Upper lobe of left lung (tissue), 6 donors: Measurements from ENCODE around the gene GSKIP. TPM values are rescaled to one million over a fixed set of nuclear protein-coding genes. Genes with fewer than 3 reads are reported as not detected.
"Not testable (repeated sequence)": the region's sequence is repeated elsewhere in the genome, so short reads cannot be mapped to it uniquely, and the experiment has no call there.

Experiments used
- ATAC-seq, 2 donors: fragments of 200-7000 bp; cut with Tn5 transposase; one replicate each; pipeline ENCODE4 v1.9.1; 2022; ENCODE audit warnings: mild to moderate bottlenecking in 2 of 2, moderate library complexity in 2 of 2; ENCODE audit not compliant: low FRiP score in 2 of 2
- DNase-seq, 2 donors: peaks; one replicate each; pipeline ENCODE4 v3.0.0-alpha.2; 2019 to 2020
- H3K27ac ChIP-seq, 4 donors: fragments of 200-600 bp; sonication (generic); one replicate each; pipeline ENCODE4 v1.5.1; 2016 to 2019
- H3K27me3 ChIP-seq, 4 donors: fragments of 200-600 bp; sonication (generic); one replicate each; pipeline ENCODE4 v1.5.1; 2017 to 2019
- H3K36me3 ChIP-seq, 4 donors: fragments of 200-600 bp; sonication (generic); one replicate each; pipeline ENCODE4 v1.5.1; 2016 to 2019
- H3K4me1 ChIP-seq, 4 donors: fragments of 200-600 bp; sonication (generic); one replicate each; pipeline ENCODE4 v1.5.1; 2018 to 2019
- H3K4me3 ChIP-seq, 4 donors: fragments of 200-600 bp; sonication (generic); one replicate each; pipeline ENCODE4 v1.5.1; 2017 to 2019; ENCODE audit warnings: mild to moderate bottlenecking in 2 of 4, moderate library complexity in 1 of 4
- H3K9me3 ChIP-seq, 4 donors: fragments of 200-600 bp; sonication (generic); one replicate each; pipeline ENCODE4 v1.5.1; 2018 to 2019
- EP300 ChIP-seq, 4 donors: sonication (generic); formaldehyde crosslinking; IDR thresholded peaks; one replicate each; pipeline ENCODE4 v1.5.1; 2017; ENCODE audit warnings: antibody characterized with exemption in 4 of 4, control low read depth in 2 of 4
- POLR2A ChIP-seq, 4 donors: fragments of 450-650 bp; IDR thresholded peaks; one replicate each; pipeline ENCODE4 v1.5.1; 2016 to 2017; ENCODE audit warnings: antibody characterized with exemption in 4 of 4, mild to moderate bottlenecking in 2 of 4
- POLR2AphosphoS5 ChIP-seq, 2 donors: sonication (generic); formaldehyde crosslinking; IDR thresholded peaks; one replicate each; pipeline ENCODE4 v1.5.1; 2017; ENCODE audit warnings: antibody characterized with exemption in 2 of 2
- WGBS, 2 donors: methylation state at CpG; one replicate each; pipeline ENCODE4 v1.1.5; 2017 to 2018; 5-methylcytosine and 5-hydroxymethylcytosine counted together
- total RNA-seq, 6 donors: library from RNA; depleted of rRNA in 4 of 6; stranded (reverse); fragments of >200 nt in 4 of 6; gene quantifications; one replicate each; pipeline versions ENCODE4 v1.1.0 to v1.2.1, GENCODE V29; 2016 to 2021
- TF ChIP-seq, protein P1 (sequence below), 6 experiments: fragments of 450-650 bp in 4 of 6; fragments of 200-600 bp in 2 of 6; sonication (generic) in 2 of 6; IDR thresholded peaks; one replicate each; pipeline ENCODE4 v1.5.1; 2016 to 2019; ENCODE audit warnings: antibody characterized with exemption in 6 of 6
- donor health status: DM: no; HTN: no; CAD: no; lungs with moderate emphysema.
- donor health status: DM: no; HTN: yes; CAD: no; lungs with severe emphysema.

Gene GSKIP
- total RNA-seq, 6 donors from 2014 or later: 5.4 to 19.6 (median 14.3) TPM

DNA sequence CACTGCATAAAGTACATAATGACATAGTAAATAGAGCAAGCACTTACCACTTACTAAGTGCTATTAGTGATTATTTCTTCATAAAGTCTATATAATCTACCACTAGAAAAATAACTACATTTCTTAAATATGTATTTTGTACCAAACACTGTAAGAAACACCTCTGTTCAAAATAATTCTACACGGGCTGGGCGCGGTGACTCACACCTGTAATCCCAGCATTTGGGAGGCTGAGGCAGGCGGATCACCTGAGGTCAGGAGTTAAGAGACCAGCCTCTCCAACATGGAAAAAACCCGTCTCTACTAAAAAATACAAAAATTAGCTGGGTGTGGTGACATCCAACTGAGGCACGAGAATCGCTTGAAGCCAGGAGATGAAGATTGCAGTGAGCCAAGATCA lies 39.1 kb upstream of the GSKIP start:
- 64 to 77% methylated on average over 7 of the region's 7 CpGs for WGBS, 2 donors
- Histone ChIP-seq H3K4me3 (no peak overlapping the region), H3K27me3 (no peaks in the 10 kb centered on the region), H3K4me1 (no peaks in the 10 kb centered on the region), H3K9me3 (no peaks in the 10 kb centered on the region), H3K36me3 (peaks cover 3 to 74% (median 17%) of the 10 kb centered on the region in 4 donors), H3K27ac (no peak overlapping the region)
- TF ChIP-seq EP300 (IDR thresholded peaks at IDR 0.05) (no peak), POLR2AphosphoS5 (IDR thresholded peaks at IDR 0.05) (no peak), POLR2A (IDR thresholded peaks at IDR 0.05) (no peak)
- TF ChIP-seq, protein P1, sequence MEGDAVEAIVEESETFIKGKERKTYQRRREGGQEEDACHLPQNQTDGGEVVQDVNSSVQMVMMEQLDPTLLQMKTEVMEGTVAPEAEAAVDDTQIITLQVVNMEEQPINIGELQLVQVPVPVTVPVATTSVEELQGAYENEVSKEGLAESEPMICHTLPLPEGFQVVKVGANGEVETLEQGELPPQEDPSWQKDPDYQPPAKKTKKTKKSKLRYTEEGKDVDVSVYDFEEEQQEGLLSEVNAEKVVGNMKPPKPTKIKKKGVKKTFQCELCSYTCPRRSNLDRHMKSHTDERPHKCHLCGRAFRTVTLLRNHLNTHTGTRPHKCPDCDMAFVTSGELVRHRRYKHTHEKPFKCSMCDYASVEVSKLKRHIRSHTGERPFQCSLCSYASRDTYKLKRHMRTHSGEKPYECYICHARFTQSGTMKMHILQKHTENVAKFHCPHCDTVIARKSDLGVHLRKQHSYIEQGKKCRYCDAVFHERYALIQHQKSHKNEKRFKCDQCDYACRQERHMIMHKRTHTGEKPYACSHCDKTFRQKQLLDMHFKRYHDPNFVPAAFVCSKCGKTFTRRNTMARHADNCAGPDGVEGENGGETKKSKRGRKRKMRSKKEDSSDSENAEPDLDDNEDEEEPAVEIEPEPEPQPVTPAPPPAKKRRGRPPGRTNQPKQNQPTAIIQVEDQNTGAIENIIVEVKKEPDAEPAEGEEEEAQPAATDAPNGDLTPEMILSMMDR (IDR thresholded peaks at IDR 0.05): no peak
- DNase-seq (peak in 1 of 2 donors; percentile 35), ATAC-seq (no peak)

DNA sequence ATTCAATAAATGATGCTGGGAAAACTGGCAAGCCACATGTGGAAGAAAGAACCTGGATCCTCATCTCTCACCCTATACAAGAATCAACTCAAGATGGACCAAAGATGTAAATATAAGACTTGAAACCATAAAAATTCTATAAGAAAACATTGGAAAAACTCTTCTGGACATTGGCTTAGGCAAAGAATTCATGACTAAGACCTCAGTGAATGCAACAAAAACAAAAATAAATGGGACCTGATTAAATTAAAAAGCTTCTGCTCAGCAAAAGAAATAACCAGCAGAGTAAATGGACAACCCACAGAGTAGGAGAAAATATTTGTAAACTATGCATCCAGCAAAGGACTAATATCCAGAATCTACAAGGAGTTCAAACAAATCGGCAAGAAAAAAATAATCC lies 24.8 kb upstream of the GSKIP start:
- no peak for ATAC-seq
- 96% methylated on average over 1 of the region's 1 CpG for WGBS, 2 donors

DNA sequence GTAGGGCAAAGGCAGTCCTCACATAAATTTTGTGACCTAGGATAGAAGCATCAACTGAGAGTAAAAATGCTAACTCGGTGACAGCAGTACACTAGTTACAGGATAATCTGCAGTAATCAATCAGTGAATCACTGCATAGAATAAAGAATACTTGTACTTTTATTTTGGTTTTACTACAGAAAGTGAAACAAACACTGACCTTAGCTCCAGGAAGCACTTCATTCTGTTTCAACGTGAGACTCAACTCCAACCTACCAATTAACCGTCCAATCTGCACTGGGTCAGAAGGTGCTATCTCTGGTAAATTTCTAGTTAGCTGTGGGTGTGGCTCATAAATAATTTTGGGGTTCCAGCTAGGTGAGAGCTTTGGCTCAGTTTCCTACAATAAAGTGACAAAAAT lies 22.0 kb upstream of the GSKIP start:
- WGBS, 2 donors: 81% methylated on average over 3 of the region's 3 CpGs
- peaks cover 0 to 55% (median 9%) of the 10 kb centered on the region in 4 donors for H3K36me3 ChIP-seq
- H3K9me3 ChIP-seq: no peaks in the 10 kb centered on the region
- H3K4me1 ChIP-seq: no peaks in the 10 kb centered on the region
- H3K27me3 ChIP-seq: no peaks in the 10 kb centered on the region
- TF ChIP-seq EP300 (IDR thresholded peaks at IDR 0.05) (no peak), POLR2A (IDR thresholded peaks at IDR 0.05) (no peak), POLR2AphosphoS5 (IDR thresholded peaks at IDR 0.05) (no peak)
- TF ChIP-seq, protein P1 (IDR thresholded peaks at IDR 0.05): no peak
- no peak for ATAC-seq
- no peak for DNase-seq
- H3K4me3 ChIP-seq: no peak overlapping the region
- H3K27ac ChIP-seq: no peak overlapping the region

More for the DNA sequence above, 24.8 kb upstream of the GSKIP start:
- H3K27ac ChIP-seq: no peak overlapping the region
- TF ChIP-seq EP300 (IDR thresholded peaks at IDR 0.05): no peak
- no peak for DNase-seq
- H3K4me3 ChIP-seq: no peak overlapping the region
- H3K4me1 ChIP-seq: no peaks in the 10 kb centered on the region
- H3K27me3 ChIP-seq: no peaks in the 10 kb centered on the region
- peaks cover 0 to 61% (median 9%) of the 10 kb centered on the region in 4 donors for H3K36me3 ChIP-seq
- H3K9me3 ChIP-seq: no peaks in the 10 kb centered on the region

DNA sequence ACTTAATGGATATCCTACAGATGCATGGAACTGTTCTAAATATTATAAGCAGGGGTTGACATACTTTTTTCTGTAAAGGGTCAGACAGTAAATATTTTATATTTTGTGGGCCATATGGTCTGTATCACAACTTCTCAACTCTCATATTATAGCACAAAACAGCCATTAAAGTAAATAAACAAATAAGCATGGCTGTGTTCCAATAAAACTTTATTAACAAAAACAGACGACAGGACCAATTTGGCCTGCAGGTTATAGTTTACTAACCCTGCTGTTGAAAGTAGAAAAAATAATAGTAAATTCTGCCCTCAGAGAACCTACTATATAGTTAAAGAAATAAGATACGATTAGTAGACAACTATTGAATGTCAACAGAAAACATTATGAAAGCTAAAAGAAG lies 17.7 kb upstream of the GSKIP start:
- 87 to 98% methylated on average over 2 of the region's 2 CpGs for WGBS, 2 donors
- TF ChIP-seq, protein P1 (IDR thresholded peaks at IDR 0.05): no peak
- TF ChIP-seq EP300 (IDR thresholded peaks at IDR 0.05) (no peak), POLR2AphosphoS5 (IDR thresholded peaks at IDR 0.05) (no peak), POLR2A (IDR thresholded peaks at IDR 0.05) (no peak)
- Histone ChIP-seq H3K27me3 (no peaks in the 10 kb centered on the region), H3K36me3 (peaks cover 0 to 24% (median 2%) of the 10 kb centered on the region in 4 donors), H3K4me1 (peaks cover 0 to 4% (median 2%) of the 10 kb centered on the region in 4 donors), H3K27ac (no peak overlapping the region), H3K4me3 (no peak overlapping the region), H3K9me3 (no peaks in the 10 kb centered on the region)
- DNase-seq: no peak
- ATAC-seq: no peak

DNA sequence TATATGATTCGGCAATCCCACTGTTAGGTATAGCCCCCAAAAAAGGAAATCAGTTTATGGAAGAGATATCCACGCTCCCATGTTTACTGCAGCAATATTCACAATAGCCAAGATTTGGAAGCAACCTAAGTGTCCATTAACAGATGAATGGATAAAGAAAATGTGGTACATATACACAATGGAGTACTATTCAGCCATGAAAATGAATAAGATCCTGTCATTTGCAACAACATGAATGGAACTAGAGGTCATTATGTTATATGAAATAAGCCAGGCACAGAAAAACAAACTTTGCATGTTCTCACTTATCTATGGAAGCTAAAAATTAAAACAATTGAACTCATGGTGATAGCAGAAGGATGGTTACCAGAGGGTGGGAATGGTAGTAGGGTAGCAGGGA lies 15.4 kb upstream of the GSKIP start:
- not testable (repeated sequence) for DNase-seq, H3K4me3 ChIP-seq, ATAC-seq, H3K4me1 ChIP-seq, H3K27me3 ChIP-seq, H3K9me3 ChIP-seq, H3K36me3 ChIP-seq, H3K27ac ChIP-seq
- WGBS, 2 donors: 93 to 97% methylated on average over 2 of the region's 2 CpGs

DNA sequence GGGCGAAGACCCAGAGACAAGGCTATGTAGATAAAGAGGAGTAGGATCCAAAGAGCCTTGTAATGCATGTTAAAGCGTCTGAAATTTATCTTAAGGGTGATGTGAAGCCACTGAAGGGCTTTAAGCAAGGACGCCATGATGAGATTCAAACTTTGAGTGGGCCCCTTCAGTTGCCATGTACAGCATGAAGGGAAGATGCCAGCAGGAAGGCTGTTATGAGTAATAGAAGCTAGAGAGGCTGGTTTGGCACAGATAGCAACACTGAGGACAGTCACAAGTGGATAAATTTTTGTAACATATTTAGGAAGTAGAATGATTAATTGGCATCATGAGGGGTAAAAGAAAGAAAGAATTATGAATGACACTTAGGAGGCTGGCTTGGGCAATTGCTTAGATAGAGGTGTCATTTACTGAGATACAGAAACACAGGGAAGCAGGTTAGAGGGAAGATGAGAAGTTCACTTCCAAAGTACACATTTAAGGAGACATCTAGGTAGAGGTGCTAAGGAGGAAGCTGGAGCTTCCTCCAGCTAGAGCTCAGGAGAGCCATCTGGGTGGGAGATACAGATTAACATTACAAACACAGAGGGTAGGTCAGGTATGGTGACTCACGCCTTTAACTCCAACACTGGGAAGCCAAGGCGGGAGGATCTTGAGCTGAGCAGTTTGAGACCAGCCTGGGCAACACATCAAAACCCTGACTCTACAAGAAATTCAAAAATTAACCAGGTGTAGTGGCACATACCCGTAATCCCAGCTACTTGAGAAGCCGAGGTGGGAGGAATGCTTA lies 13.8 kb upstream of the GSKIP start:
- H3K9me3 ChIP-seq: no peaks in the 10 kb centered on the region
- DNase-seq (no peak), ATAC-seq (no peak)
- TF ChIP-seq POLR2A (IDR thresholded peaks at IDR 0.05): no peak
- TF ChIP-seq EP300 (IDR thresholded peaks at IDR 0.05): no peak
- no peak for TF ChIP-seq POLR2AphosphoS5 (IDR thresholded peaks at IDR 0.05)
- TF ChIP-seq, protein P1 (IDR thresholded peaks at IDR 0.05): no peak
- WGBS, 2 donors: 79 to 87% methylated on average over 7 of the region's 7 CpGs
- peaks cover 0 to 4% (median 2%) of the 10 kb centered on the region in 4 donors for H3K4me1 ChIP-seq
- H3K27me3 ChIP-seq: no peaks in the 10 kb centered on the region
- H3K36me3 ChIP-seq: no peaks in the 10 kb centered on the region
- H3K4me3 ChIP-seq: no peak overlapping the region
- no peak overlapping the region for H3K27ac ChIP-seq
